Non-pigmented ciliary epithelial cell (primary cell): Measurements from ENCODE around the gene UCK2.

ENCODE experiments used
- DNase-seq: peaks from one replicate; pipeline ENCODE4 v3.0.0-alpha.2; 2010; ENCODE audit warnings: low read depth

The UCK2 gene

DNA sequence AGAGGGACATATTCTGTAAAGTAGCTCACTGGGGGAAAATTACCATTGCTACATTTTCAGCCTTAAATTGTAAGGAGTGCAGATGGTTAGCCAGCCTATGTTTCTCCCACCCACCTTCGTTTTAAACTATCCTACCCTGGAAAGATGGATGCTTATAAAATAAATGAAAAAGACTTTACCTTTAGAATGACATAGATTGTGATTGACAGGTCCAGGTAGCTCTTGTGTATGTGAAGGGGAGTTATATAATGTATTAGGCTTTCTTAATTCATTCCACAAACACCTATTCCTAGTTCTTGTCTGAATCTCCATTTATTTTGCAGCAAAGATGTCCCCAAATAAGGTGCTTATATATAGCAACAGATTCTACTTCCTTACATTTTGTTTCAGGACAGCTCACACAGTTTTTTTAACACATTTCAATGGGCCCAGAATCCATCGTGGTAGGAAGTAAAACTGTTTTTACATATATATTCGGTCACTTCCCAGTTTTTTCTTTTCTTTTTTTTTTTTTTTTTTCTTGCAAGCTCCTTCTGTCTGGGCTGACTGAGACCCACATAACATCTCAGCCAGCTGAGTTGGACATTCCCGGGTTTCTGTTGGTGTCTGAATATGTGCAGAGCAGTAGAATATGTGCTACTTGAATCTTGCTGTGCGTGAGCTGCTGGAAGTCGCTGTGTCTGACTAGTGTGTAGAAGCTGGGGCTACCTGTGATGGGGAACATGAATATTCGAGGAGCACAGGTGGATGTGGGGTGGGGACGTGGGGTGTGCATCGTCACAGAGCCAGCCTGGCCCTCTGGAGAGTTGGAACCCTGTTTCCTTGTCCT is 27.8 kb downstream of the UCK2 start:
- no peak for DNase-seq

DNA sequence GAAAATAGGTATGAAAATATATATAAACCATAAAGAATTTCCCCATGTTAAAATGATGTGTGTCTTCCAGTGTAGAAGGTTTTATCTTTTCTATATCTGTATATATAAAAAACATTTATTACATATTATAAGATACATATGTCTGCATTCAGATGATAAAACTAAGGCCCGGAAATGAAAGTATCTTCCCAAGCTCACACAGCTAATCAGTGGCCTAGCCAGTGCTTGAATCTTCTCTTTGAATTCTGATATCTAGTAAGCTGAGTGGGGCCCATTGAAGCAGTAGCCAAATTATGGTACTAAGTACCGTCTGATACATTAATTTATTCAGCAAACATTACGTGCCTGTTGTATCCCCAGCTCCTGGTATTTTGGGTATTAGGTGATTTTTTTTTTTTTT is 28.6 kb downstream of the UCK2 start:
- no peak for DNase-seq

DNA sequence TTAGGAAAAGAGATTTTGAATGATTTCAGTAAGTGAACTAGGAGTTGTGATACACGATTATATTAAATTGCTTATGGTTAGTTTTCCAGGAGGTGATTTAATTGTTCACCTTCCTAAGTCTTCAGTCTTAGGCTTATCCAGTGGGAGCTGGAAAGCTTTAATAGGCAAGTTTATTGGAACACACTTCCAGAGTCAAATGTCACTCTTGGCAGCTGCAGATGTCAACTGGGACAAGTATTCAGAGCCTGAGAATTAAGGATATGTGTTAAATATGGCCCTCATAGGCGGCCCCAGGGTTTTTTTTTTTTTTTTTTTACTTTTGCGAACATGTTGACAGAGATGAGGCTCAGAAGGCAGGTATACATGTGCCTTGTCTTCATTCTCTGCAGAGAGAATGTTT is 29.2 kb downstream of the UCK2 start:
- no peak for DNase-seq

DNA sequence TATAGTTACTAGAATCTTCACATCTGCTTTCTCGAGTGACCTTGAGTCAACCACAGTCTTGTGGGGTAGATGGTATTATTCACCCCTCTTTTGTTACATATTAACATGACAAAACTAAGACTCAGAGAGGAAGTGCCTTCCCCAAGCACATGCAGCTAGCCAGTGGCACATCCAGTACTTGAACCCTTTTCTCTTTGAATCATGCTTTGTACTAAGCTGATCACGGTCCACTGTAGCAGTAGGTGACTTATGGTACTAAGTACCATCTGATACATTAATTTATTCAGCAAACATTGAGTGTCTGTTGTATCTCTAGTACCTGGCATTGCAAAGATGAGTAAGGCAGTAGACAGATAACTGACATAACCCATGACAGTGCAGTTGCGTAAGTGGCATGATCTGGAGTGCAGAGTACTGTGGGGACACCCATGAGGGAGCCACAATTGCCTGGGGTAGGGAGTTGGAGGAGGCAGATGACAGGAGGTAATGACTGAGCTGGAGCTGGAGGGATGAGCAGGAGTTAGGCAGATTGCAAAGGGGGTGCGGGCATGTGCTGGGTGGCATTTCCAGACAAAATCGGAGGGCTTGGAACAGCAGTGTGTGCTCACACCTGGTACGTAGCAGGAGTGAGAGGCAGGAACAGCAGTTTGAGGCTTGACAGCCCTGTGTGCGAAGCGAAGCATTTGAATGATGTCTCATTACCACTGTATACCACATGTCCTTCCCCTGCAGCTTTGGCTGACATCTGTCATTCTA is 29.8 kb downstream of the UCK2 start:
- DNase-seq = no peak

DNA sequence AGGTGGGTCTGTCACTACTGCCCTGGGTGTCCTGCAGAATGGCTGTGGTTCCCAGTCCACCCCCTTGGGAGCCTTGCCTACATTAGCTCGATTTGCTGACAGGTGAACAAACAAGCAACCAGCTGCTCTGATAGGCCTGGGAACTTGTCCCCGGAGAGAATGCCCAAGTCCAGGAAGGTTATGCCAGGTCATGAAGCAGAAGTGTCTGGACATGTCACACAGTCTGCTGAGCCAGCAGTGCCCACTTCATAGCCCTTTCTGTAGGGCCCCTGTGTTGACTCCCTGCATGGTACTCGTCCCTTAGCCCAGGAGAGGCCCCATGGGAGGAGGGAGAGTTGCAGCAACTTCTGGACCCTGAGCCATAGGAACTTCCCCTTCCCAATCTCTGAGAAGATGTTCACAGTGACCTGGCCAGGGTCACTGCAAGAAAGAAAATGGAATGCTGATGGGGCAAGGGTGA is 31.0 kb downstream of the UCK2 start:
- no peak for DNase-seq

DNA sequence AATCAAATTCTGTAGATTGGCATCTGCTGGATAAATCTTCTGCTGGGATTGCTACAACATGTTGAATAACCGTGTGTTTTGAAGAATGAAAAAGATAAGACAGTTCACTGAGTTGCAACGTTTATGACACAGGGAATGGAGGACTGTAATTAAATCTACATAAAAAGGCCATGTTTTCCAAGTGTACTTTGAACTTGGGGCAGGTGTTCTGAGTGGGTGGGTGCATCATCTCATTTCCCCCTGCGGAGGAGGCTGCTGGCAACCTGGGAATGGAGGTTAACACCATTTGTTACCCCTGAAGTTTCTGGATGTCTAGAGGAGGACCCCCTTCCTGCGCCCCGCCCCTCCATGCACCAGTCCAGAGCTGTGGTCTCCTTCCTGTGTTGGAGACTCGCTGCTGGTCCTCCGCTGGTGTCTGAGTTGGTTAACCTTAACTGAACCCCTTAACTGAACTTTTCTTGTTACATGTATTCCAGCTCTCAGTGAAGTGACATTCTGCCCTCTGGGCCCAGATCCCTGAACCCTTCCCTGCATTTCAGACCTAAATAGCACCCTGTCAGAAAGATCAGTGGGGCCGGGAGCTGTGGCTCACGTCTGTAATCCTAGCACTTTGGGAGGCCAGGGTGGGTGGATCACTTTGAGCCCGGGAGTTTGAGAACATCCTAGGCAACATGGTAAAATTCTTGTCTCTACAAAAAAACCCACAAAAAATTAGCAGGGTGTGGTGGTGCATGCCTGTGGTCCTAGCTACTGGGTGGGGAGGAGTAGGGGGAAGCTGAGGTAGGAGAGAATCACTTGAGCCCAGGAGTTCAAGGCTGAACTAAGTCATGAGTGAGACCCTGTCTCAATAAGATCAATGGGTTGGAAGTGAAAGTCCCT is 31.8 kb downstream of the UCK2 start:
- DNase-seq = no peak

DNA sequence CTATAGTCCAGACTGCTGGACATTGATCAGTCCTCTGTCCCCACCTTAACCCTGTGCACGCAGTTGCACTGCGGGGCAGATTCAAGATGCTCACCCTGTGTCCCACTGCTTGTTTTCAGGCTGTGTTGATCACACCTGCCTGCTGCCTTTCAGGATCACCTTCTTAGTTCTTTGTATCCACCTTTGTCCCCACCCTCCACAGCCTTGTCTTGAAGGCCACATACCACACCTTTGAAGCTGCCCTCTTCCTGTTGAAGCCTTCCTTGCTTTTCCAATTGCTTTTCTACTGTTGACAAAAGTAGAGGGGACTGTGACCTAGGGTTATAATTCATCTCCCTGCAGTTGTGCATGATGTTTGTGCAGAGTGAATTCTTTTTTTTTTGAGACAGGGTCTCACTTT is 32.7 kb downstream of the UCK2 start:
- DNase-seq = no peak

DNA sequence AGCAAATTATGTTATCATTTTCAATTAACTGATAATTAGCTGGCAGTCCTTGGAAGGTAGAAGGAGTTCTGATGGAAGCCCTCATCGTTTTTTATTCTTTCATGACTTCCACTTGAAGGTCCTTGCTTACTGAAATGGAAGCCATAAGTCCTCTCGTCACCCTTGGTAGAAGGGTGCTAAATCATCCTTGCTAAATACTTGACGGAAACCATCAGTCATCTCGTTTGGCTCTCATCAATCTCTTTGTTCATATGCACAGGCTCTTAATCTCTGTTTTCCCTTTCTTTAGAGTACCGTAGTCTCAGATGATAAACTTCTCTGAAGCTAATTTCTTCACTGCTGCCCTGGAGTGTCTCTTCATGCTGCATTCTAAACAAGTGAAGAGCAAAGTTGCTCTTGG is 34.5 kb downstream of the UCK2 start:
- DNase-seq = no peak

DNA sequence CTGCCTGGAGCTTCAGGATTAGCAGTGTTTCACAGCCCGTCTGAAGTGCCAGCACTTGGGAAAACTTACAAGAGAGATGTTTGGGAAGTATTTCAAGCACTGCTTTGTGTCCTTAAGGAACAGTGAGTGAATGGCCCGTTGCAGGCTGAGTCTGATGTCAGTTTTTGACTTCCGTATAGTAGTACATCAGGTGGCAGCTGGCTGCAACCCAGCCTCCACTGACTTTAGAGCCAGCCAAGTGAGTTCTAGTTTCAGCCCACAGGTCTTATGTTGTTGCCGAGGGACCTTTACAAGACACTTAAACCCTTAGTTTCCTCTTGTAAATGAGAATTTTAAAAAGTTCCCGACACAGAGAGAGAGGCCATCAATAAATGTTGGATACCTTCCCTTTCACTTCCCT is 35.0 kb downstream of the UCK2 start:
- no peak for DNase-seq

DNA sequence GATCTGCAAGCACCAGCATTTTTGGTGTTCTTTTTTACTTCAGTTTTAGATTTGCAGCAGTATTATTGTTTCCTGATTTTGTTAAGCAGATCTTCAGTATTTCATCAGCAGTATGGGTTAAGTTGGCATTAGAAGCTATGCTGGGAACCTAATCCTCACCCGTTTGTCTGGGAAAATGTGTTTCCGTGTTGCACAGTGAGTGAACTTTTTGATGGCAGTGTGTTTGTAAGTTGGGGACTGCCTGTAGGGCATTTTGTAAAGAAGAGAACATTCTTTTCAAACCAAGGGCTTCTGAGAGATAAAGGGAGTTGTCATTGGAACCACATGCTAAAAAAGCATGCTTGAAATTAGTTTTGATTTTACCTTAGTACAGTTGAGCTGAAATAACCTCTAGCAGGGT is 35.9 kb downstream of the UCK2 start:
- no peak for DNase-seq

DNA sequence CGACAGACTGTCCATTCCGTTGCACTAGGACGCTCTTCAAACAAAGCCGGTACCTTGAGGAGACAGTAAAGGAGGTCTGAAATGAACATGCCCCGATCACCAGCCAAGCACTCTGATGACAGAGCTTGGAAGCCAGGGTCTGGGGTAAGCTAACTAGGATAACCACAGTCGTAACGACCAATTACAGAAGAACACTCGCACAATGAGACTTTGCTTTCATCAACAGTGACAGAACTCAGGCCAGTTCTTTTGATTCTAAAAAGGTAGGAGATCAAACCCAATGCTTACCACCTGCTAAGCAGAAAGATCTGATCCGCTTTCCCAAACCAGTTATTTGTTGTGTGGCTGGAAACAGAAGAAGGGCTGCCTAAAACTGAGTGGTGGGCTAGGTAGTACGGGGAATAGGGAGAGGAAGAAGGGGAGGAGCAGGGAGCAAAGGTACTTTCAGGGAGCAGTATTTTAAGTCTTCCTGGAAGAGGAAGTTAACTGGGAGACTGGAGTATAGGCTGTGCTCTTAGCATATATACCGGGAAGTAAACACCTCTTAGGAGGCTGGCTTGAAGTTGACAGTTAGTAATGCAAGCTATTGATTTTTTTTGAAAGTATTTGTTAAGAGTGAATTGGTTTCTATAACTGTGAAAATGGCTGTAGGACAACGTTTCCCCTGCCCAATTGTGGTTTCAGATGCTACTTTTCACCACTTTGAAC is 38.4 kb downstream of the UCK2 start:
- DNase-seq = no peak

DNA sequence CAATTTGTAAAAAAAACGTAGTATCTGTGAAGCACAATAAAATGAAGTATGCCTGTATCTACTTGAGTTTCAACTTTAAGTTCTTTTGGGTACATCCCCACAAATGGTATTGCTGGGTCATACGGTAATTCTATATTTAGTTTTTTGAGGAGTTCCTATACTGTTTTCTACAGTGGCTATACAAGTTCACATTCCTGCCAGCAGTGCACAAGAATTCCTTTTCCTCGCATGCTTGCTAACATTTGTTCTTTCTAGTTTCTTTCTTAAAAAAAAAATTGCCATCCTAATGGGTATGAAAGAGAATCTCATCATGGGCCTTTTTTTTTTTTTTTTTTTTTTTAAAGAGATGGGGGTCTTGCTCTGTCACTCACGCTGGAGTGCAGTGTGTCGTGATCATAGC is 41.9 kb downstream of the UCK2 start:
- DNase-seq = no peak

DNA sequence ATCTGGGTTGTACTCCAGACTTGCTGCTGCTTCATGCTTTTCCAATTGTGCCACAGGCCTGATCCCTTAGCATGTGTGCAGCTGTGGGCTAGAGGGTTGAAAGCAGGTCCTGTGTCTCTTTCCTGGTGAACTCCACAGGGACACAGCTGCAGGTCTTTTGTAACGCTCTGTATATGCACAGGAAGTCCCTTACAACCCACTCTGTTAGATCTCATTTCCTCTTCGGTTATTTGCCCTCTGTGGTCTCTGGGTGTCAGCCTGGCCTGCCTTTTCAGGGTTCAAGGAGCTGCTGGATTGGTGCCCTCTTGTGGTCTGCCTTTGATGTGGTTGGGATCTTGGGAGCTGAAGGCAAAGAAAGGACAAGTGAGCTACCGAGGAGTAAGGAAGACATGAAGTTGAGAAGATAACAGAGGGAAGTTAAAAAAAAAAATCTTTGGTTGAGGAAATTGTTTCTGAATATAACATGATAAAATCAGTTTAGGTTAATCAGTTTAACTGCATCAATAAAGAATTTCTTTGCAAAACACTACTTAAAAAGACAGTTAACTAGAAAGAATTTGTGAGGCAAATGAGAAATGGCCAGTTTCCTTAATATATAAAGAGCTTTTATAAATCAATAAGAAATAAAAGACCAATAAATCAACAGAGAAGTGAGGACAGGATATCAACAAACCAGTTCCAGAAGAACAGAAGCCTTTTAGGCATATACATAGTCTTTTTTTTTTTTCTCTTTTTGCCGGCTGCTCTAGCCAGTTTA is 44.1 kb downstream of the UCK2 start:
- no peak for DNase-seq

DNA sequence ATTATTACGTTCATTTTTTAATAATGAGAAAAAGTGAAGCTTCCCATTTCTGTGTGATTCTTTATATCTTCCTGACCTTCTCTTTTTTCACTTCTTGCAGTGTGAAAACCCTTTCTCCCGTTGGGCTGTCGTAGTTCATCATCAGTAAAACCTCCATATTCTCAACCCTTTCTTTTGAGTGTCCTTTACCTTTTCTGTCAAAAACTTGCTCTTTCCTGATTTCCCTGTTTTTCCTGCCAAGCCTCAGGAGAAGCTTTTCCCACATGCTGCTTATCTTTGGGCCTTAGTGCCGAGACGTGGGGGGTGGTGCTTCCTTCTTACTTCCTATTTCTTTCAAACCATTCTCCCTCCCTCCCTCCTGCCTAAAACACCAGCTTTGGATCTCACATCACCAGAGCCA is 46.1 kb downstream of the UCK2 start:
- no peak for DNase-seq

DNA sequence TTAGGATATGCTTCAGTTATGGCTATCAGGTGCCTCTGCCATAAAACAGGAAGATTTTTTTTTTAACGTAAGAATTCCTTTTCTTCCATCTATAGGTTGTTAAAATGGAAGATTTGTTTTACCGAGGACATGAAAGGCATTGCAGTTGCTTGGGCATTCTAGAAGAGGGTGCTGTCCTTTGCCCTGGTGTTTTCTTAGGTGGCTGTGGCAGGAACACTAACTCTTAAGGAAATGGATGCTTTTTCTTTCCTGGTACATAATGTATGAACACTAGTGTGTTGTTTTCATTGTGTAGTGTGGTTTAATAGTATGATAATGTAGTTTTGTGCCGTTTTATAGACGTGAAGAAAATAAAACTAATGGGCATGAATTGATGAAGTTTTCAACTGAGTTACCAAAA is 47.2 kb downstream of the UCK2 start:
- DNase-seq = no peak

DNA sequence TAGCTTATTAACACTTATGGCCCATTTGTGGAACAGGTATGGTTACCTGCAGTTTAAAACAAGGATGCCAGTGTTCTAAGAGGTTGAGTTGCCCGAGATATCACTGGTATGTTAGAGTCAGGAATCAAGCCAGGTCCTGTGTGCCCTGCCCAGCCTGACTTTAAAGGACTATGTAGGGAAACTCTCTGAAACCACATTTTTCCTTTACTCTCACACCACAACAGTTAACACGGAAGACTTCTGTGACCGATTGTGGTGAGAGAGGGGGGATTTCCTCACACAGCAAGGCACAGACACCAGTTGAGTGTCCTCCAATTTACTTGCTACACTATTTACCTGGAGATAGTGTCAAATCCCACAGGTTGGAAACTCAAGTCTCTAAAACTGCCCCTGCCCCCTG is 47.8 kb downstream of the UCK2 start:
- no peak for DNase-seq

DNA sequence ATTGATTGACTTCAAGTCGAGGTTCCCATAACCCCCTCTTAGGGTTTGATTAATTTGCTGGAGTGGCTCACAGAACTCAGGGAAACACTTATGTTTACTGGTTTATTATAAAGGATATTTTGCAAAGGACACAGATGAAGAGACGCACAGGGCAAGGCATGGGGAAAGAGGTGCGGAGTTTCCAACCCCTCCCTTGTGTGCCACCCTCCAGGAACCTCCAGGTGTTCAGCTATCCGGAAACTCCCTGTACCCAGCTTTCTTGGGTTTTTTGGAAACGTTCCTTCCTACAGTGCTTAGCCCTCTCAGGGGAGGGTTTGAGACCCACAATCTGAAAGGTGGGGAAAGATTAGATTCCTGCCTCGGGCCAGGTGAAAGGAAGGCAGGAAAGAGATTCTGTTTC is 48.2 kb downstream of the UCK2 start:
- no peak for DNase-seq

DNA sequence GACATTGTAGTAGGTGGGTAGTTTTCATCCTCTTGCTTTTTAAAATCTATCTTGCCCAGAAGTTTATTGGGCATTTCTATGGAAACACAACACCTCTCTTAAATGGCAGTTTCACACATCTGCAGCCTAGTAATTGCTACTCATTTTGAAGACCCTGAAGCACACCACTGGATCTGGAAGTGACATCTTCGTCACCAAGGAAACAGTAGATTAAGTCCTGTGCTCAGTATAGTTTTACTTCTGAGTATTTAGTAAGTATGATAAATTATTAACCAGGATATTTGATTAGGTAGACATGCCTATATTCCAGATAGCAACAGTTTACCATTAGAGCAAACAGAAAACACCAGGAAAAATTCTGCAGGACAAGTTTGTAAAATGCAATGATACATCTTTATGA is 48.7 kb downstream of the UCK2 start:
- DNase-seq = no peak

DNA sequence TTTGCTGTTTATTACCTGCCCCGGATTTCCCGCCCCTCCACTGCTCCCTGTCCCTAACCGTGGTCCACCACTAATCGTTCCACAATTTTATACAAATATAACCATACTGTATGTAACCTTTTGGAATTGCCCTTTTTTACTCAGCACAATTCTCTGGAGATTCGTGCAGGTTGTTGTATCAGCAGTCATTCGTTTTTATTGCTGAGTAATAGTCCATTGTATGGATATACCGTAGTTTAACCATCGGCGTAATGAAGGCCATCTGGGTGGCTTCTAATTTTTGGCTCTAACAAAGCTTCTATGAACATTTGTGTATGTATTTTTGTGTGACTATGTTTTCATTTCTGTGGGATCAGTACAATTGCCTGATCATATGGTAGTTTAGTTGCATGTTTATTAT is 50.0 kb downstream of the UCK2 start:
- no peak for DNase-seq

DNA sequence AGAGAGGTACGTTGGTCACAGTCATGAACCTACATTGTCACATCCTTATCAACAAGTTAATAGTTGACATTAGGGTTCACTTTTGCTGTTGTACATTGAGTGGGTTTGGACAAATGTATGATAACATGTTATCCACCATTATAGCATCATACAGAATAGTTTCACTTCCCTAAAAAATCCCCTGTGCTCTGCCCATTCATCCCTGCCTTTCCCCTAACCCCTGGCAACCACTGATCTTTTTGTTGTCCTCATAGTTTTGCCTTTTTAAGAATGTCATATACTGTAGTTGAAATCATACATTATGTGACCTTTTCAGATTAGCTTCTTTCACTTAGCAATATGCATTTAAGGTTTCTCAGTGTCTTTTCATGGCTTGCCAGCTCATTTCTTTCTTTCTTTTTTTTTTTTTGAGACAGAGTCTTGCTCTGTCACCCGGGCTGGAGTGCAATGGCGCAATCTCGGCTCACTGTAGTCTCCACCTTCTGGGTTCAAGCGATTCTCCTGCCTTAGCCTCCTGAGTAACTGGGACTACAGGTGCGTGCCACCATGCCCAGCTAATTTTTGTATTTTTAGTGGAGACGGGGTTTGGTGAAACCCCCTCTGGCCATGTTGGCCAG is 50.6 kb downstream of the UCK2 start:
- DNase-seq = no peak

DNA sequence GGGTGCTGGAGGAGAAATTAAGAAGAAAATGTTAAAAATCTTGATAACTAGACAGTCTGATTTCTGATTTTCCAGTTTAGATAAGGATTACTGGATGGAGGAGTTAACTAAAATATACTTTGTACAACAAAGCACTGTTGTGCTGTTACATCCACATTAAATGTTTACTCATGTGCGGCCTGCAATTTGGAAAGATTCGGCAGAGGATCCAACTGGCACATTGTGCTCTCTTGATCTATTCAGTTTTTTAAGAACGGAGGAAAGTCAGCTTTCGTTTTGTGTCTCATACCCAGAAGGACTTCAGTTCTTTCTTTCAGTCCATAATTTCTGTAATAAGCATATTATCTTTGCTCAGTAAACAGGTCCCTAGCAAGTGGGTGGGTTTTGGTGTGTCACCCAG is 52.5 kb downstream of the UCK2 start:
- no peak for DNase-seq
